GM06990 (cell line): ENCODE measurements around the gene ADAT3.

Source experiments
- DNase-seq: peaks from one replicate; pipeline ENCODE4 v3.0.0-alpha.2; 2011; ENCODE audit not compliant: insufficient read length; ENCODE audit errors: extremely low read depth
- H3K27me3 ChIP-seq: replicated peaks from 2 replicates; pipeline ENCODE4 v1.6.0; 2011; ENCODE audit warnings: low read length; ENCODE audit not compliant: control insufficient read depth, insufficient read depth
- H3K36me3 ChIP-seq: 2 replicates; pipeline ENCODE4 v1.5.1; 2011; ENCODE audit warnings: low read length; ENCODE audit not compliant: control insufficient read depth, insufficient read depth
- H3K4me3 ChIP-seq: replicated peaks from 2 replicates; pipeline ENCODE4 v1.5.1; 2011; ENCODE audit warnings: low read depth, mild to moderate bottlenecking, control low read depth, low read length
- TF ChIP-seq, protein P1 (sequence below): IDR thresholded peaks from 2 replicates; pipeline ENCODE4 v1.5.1; 2011; ENCODE audit warnings: low read length, control low read depth, mild to moderate bottlenecking, inconsistent platforms; ENCODE audit not compliant: insufficient read depth, poor library complexity, severe bottlenecking

Gene ADAT3

DNA sequence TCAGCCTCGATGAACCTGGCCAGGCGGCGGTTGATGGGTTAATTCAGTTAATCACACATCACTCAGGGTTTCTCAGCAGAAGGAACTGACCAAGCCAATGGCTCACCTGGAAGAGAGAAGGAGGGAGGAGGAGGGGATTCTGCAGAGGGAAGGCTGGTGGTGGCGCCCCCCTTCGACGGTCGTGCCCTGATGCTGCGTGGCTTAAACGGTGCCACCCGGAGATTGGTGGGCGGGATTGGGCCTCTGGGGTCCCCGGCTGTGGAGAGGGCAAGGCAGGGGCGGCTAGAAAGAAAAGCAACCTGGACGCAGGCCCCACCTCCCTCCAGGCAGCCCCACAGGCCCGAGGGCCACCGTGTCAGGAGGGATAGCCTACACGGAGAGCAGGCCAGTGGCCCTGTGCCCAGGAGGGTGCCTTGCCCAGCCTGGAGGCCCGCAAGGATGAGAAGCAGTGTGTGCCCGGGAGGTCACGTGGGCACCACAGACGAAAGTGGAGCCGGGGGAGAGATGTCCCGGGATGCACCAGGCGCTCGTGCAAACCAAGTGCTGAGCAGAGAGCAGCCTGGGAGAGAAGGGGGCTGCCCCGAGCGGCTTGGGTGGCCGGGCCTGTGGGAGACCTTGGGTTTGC, 51.8 kb downstream of the ADAT3 start:
- TF ChIP-seq, protein P1, sequence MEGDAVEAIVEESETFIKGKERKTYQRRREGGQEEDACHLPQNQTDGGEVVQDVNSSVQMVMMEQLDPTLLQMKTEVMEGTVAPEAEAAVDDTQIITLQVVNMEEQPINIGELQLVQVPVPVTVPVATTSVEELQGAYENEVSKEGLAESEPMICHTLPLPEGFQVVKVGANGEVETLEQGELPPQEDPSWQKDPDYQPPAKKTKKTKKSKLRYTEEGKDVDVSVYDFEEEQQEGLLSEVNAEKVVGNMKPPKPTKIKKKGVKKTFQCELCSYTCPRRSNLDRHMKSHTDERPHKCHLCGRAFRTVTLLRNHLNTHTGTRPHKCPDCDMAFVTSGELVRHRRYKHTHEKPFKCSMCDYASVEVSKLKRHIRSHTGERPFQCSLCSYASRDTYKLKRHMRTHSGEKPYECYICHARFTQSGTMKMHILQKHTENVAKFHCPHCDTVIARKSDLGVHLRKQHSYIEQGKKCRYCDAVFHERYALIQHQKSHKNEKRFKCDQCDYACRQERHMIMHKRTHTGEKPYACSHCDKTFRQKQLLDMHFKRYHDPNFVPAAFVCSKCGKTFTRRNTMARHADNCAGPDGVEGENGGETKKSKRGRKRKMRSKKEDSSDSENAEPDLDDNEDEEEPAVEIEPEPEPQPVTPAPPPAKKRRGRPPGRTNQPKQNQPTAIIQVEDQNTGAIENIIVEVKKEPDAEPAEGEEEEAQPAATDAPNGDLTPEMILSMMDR = no peak
- no peak for DNase-seq

DNA sequence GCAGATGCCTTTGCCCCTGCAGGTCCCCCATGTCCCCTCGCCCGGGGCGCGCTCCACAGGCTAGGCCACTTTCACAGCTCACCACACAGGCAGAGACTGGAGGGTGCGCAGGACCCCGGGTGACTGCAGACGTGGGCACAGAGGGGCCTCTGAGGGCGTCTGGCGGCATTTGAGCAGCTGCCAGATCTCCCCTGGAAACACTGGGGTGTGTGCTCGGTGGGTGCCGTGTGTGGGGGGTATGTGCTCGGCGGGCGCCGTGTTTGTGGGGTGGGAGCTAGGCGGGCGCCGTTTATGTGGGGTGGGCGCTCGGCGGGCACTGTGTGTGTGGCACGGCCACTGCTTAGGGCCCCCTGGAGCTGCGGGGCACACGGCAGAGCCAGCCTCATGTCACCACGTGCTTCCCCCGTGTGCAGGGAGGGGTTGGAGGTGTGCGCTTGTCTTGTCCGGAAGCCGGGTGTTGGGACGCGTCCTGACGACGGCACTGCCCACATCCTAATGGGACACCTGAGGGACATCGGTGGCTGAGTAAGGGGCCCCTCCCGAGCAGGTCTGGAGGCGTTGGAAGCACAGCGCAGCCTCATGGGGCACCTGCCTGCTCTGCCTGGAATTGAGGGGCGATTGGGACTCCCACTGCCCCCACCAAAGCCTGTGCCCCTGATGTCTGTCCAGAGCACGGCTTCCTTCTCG, 52.5 kb downstream of the ADAT3 start:
- no peak for DNase-seq
- peaks cover 14% of the 10 kb centered on the region for H3K36me3 ChIP-seq
- TF ChIP-seq, protein P1 = no peak
- no peak overlapping the region for H3K4me3 ChIP-seq
- H3K27me3 ChIP-seq = no peaks in the 10 kb centered on the region

More for the DNA sequence above, 51.8 kb downstream of the ADAT3 start:
- Histone ChIP-seq H3K4me3 (no peak overlapping the region), H3K27me3 (no peaks in the 10 kb centered on the region), H3K36me3 (peaks cover 14% of the 10 kb centered on the region)

DNA sequence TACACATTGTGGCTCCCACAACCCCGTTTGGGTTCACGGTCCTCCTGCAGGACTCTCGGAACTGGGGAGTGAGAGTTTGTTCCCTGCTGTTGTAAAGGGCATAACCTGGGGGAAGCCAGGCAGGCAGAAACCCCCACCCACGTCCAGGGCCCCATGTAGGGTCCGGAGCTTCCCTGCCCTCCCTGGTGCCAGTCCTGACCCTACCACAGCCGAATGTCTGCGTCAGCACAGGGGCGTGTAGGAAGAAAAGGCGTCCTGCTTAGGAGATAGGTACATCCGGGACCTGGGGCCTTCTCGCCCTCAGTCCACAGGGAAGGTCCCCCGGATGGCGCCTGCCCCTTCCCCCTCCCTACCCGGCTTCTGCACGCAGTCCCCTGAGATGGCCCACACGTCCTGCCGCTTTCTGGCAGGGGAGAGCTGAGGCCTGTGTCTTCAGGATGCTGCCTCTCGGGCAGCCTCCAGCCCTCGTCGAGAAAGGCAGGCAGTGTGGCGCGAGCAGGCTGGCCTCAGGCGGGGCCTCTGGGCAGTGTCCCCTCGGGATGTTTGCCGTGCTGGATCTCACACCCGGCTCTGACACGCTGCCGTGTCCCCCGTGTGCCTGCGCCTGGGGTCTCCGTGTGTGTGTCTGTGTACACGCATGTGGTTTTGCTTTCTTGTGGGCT, 54.9 kb downstream of the ADAT3 start:
- no peak overlapping the region for H3K4me3 ChIP-seq
- no peak for DNase-seq
- TF ChIP-seq, protein P1 = no peak
- peaks cover 8% of the 10 kb centered on the region for H3K36me3 ChIP-seq
- H3K27me3 ChIP-seq = no peaks in the 10 kb centered on the region

DNA sequence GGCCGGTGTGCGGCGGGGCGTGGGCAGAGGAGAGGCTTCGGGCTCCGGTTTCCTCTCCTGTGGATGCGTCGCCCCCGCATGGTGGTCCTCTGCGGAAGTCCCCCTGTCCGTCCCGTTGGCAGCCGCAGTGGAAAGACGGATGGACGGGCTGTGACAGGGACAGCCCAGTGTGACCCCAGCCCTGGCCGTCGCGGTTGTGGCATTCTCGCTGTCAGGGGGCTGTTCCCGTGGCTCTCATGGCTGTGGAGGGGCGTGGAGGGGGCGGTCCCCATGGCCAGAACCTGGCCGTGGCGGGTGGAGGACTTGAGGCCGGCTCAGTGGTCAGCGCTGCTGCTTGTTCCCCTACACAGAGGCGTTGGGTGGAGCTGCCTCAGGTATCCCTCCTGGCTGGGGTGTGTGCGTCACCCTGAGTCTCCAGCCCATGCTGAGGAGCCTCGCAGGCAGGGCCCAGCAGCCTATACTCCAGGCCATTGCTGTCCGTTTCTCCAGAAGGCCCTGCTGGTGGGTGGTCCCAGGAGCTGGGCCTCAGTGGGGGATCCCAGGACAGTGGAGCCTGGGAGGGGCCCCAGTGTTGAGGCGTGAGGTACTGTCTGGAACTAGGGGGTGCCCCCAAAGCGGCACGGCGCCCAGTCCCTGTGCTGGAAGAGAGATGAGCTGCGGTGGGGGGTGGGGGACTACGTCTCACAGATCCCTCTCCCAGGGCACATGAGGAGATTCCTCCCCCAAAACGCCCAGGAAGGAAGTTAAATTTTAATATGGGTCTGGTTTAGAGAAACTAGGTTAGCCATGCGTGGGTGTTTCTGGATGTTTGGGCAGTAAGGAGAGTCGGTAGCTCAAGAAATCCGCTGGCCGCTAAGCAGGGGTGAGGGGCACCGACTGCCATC, 56.0 kb downstream of the ADAT3 start:
- Histone ChIP-seq H3K27me3 (no peaks in the 10 kb centered on the region), H3K36me3 (peaks cover 6% of the 10 kb centered on the region), H3K4me3 (no peak overlapping the region)
- TF ChIP-seq, protein P1 = no peak
- DNase-seq = no peak

DNA sequence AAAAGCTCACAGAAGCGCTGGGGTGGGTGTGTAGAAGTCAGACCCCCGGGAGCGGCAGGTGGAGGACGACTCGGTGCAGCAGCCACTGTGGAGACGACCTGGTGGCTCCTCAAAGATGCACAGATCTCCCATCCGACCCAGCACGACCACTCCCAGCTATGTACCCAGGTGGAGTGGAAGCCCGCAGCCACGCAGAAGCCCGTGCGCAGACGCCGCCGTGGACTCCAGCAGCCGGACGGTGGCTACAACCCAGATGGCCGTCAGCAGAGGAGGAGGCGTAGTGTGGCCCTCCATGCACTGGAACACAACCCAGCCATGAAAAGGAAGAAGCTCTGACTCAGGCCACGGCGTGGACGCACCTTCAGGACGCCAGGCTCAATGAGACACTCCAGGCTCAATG, 57.5 kb downstream of the ADAT3 start:
- TF ChIP-seq, protein P1 = no peak

More for the DNA sequence above, 57.5 kb downstream of the ADAT3 start:
- no peaks in the 10 kb centered on the region for H3K27me3 ChIP-seq
- DNase-seq = no peak
- H3K4me3 ChIP-seq = no peak overlapping the region
- H3K36me3 ChIP-seq = peaks cover 4% of the 10 kb centered on the region
